HG03565 (cell line): ENCODE data around the gene SPON2.

Experiments
- ATAC-seq: cut with Tn5 transposase; IDR thresholded peaks from one replicate; pipeline ENCODE4 v1.9.1; 2021; ENCODE audit warnings: mild to moderate bottlenecking, moderate library complexity; ENCODE audit not compliant: unreplicated experiment

Gene SPON2

DNA sequence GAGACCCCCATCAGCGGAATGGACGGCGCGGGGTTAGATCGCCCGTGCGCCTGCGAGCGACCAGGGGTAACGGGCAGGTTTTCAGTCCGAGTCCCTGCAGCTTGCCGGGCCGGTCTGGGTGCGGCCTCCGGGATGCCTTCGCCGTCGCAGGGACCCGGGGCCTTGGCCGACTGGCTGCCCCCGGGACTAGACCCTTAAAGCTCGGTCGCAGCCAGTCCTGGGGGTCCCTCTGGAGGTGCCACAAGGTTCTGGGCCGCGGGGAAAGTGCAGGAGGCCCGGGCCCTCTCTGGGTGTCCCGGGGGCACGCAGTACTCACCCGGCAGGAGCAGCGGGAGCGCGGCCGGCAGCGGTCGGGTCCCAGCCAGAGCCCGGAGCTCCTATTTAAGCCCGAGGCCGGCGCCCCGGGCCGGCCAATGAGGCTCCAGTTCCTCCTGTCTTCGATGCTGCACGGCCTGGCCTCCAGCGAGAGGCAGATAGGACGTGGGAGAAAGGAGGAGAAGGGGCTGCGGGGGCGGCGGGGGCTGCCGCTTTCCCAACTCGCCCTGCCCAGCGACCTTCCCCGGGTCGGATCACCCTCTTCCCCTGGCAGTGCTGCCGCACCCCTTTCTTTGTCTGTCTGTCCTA, at the start of gene SPON2:
Gene SPON2, minus strand, starts transcription at position 356 of the 624 bp plus-strand sequence.
- ATAC-seq: no peak

DNA sequence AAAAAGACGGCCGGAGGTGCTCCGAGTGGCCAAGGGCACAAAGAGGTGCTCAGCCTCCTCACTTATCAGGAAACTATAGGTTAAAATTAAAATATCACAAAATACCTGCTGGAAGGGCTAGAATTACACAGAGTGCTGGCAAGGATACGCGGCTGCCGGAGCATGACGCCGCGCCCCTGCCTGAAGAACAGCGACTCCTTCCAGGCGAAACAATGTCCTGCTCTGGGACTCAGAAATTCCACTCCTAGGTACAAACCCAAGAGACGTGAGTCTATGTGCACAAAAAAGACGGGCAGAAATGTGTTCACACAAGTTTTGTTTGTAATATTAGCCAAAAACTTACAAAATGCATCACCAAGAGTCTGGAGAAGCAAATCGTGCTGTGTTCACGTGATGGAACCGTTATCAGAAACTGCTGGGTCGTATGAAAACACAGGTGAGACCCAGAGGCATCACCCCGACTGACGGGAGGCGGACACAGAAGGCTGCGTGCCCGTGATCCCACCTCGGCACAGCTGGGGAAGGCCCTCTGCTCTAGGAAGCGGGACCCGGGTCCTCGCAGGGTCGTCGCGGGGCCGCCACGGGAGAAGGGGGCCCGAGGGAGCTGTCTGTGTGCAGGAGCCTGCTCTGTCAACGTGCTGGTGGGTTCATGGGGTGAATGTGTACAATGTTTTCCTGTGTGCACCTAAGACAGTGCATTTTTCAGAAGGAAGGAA, 48.9 kb upstream of the SPON2 start:
- ATAC-seq: no peak

DNA sequence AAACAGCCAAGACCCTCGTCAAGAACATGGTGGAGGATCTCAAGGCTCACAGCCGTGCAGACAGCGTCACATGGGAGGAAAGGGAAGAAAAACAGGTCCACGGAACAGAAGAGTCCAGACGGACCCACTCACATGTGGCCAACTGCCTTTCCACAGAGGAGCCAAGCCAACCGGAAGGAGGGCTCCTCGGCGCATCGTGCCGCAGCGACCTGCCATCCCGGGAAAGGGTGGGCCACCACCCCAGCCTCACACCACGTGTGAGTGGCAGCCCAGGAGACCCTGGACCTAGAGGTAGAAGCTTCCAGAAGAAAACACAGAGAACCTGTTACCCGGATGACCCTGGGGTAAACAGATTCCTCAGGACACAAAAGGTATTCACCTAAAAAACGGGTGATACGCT, 48.2 kb upstream of the SPON2 start:
- ATAC-seq: no peak

DNA sequence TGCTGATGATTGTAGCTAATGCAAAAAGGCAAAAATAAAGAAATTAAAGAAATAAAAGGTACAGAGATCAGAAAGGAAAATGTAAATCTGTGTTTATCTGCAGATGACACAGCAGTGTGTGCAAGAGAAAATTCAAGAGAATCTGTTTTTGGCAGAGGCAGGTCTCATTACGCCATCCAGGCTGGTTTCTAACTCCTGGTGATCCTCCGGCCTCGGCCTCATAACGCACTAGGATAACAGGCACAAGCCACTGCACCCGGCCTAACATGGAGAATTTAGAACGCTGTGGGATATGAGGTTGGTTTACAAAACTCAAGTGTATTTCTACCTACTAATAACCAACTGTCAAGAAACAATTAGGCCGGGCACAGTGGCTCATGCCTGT, 47.2 kb upstream of the SPON2 start:
- no peak for ATAC-seq

DNA sequence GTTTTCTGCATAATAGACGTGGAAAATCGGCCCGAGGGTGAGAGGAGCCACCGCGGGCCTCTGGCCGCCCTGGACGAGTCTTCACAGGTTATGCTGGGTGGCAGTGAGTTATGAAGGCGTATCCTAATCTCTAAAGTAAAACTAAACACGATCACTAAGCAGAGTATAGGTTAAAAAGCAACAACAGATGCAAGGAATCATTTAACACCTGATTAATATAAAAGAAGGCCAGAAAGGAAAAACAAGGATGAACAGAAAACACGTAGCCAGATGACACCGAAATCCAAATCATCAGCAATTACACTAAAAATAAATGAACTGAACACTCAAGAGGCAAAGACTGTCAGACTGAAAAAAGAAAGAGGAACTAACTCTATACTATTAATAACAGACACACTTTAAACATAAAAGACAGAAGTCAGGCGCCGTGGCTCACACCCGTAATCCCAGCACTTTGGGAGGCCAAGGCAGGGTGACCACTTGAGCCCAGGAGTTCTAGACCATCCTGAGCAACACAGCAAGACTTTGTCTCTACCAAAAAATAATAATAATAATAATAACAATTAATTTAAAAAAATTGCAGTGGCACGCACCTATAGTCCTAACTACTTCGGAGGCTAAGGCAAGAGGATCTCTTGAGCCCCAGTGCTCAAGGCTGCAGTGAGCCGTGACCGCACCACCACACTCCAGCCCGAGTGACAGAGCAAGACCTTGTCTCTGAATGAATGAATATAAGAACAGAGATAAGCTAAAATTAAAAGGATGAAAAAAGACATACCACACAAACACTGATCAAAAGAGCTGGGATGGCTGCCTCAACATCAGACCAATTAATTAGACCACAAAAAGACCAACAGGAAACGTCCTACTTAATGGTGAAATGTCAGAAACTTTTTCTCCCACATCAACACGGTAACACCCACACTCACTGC, 46.5 kb upstream of the SPON2 start:
- ATAC-seq: peak; percentile 53

DNA sequence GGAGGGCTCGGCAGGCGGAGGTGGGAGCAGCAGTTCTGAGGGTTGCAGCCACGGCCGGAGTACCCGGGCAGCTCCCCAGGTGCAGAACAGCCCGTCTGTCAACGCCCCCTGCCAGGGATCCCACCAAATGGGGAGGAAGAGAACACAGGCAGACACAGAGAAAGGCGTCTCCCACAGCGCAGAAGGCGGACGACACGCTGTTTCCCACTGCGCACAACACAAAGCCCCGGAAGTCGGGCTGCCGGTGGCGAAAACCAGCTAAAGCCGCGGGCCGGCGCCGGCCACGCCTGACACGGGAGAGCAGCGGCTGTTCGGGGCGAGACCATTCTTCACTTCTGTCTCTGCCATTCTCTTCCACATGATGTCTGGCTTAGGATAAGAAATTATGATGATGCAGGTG, 45.0 kb upstream of the SPON2 start:
- no peak for ATAC-seq

DNA sequence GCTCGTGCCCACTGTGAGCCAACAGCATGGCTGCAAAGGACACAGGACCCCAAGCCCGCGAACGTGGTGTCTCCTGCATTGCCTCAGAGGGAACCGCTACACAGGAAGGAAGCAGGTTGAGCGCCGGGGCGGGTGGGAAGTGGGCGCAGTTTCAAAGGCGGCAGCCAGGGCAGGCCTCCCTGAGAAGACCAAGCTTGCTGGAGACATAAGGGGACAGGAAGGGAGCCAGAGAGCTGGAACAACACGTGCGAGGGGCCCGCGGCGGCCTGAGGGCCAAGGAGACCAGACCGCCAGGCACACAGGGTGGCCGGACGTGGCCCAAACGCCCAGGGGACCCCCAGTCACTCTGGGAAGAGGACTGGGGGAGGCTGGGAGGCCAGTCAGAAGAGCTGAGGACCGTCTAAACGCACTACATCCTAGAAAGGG, 44.5 kb upstream of the SPON2 start:
- ATAC-seq: no peak

DNA sequence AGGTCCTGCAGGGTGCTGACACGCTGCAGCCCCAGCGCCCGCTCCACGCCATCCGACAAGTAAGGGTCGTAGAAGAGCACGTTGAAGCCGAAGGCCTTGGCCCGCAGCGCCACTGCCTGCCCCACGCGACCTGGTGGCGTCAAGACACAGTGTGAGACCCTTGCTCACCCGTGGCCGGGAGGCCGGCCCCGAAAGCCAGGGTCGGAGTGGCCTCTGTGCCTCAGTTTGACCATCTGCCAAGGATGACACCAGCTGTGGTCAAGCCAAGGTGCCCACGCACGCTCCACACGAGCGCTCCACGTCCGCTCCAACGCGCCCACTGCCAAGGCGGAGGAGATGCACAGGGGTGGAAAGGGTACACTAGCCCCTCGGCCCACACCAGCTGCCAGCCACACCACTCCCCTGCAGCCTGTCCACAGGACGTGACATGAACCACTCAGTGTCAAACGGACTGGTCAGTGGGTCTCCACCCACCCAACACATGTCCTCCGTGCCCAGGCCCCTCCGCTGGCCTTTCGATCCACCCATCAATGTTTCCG, 43.8 kb upstream of the SPON2 start:
- no peak for ATAC-seq

DNA sequence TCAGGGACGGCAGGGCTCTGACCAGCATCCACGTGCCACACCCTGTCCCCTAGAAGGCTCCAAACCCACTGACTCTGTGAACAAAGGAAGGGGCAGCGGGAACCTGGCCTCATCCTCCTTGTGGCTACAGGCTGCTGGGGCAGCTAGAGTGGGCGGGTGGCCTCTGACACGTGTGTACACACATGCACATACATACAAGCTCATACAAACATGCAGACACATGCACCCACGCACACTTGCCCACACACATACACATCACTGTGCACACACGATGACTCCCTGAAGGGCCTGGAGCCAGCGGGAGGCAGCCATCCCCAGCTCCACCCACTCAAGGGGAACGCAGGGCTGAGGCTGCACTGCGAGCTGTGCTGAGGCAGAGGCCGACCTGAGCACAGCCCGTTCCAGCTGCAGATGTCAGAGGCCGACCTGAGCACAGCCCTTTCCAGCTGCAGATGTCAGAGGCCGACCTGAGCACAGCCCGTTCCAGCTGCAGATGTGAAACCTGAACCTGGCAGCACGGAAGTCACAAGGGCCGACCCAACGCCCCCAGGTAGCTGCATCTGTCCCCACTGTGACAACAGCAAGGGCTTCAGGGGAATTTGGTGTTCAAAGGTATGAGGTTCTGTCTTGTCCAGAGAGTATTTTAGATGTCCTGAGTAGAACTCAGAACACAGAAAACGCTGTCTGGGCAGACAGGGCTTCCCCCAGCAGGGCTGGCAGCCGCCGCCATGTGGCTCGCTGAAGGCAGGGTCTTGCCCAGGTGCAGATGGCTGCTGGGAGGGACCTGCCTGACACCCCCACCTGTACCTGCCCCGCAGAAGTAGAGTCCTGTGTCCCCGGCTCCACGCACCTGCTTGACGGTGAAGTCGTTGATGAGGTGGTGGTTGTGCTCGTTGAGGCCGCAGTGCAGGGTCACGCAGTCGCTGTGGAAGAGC, 43.0 kb upstream of the SPON2 start:
- peak; percentile 37 for ATAC-seq

DNA sequence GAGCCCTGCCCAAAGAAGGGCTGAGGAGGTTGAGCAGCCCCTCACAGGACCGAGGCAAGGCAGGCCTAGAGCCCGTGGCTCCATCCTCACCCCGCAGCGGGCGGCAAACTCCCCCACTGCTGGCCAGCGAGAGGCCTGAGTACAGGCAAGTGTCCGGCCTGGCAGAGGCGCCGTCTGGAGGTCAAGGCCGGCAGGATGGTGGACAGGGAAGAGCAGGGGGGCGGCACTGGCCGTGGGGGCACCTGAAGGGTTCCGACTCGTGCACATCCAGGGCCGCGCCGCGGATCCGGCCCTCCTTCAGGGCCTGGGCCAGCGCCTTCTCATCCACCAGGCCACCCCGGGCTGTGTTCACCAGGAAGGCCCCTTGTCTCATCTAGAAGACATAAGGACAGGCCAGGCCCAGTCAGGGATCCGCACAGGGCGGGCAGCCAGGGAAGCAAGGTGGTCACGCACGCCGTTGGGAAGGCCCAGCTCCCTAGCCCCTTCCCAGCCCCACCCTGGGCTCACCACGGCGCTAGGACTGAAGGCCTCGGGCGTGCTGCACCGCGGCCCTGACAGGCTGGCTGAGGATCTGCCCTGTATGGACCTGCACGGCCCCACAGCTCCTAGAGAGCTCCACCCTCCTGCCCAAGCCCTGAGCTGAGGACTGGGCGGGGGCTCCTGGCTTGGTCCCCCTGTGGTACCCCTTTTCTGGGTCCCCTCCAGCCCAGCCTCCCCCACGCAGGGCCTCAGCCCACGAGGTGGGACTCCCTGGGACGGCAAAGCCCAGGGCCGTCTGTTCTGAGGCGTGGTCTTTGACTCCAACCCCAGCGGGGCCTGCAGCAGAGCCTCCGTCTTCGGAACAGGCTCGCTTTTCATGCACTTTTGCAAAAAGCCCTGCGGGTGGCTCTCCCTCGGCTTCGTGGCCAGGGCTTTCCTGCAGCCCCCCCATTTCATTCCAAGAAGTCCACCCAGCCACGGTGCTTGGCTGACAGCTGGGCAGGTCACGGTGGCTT, 42.0 kb upstream of the SPON2 start:
- ATAC-seq: no peak

DNA sequence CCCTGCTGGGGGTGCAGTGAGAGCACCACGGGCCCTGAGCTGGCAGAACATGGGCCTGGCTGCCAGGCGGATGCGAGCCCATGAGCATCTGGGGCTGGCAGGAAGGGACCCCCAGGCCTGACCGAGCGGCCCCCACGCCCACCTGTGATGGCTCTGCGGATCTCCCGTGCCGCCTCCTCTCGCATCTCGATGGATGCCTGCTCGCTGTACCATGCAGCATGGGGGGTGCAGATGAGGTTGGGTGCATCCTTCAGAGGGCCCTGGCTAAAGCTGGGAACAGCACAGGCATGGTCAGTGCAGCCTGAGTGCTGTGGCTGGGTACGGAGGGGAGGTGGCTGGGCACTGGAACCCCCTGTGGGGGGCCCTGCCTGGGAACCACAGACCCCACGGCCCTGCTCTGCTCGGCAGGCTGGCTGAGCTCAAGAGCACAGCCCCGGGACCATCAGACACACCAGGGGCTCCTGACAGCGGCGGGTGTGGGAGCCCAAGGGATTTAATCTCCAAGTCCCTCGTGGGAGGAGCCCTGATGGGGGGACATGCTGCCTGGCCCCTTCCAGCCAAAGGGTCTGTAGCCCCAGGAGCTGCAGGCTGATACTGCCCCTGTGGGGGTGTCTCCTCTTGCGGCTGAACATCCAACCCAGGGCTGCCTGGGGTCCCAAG, 41.1 kb upstream of the SPON2 start:
- no peak for ATAC-seq

DNA sequence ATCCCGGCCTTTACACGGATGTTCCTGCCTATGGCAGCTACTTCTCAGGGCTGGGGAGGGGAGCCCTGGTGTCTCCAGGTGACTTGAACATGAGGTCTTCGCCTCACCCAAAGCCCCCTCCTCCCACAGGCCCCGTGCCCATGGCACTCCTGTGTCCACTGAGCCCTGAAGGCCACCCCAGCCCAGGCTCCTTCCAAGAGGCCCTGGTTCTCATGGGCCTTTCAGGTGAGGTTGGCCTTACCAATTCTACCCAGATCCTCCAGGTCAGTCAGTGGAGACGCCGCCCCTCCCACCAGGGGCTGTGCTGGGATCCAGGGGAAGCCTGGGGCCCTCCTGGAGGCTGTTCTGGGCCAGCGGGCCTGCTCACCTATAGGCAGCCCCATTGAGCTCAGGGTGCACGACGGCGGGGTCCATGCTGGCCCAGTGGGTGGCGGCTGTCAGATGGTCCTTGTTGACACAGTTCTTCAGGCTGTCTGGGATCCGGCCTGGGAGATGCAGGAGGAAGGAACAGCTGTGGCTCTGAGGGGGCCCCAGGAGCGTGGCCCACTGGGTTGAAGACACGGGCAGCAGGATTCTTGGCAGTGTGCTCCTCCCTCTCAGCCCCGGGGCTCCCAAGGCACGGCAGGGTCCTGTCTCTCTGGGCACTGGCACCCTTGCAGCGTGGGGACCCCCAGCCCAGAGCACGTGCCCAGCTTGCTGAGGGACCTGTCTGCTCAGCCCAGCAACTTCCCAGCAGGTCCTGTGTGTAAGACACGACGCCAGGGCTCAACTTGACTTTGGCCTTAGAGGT, 40.4 kb upstream of the SPON2 start:
- no peak for ATAC-seq

DNA sequence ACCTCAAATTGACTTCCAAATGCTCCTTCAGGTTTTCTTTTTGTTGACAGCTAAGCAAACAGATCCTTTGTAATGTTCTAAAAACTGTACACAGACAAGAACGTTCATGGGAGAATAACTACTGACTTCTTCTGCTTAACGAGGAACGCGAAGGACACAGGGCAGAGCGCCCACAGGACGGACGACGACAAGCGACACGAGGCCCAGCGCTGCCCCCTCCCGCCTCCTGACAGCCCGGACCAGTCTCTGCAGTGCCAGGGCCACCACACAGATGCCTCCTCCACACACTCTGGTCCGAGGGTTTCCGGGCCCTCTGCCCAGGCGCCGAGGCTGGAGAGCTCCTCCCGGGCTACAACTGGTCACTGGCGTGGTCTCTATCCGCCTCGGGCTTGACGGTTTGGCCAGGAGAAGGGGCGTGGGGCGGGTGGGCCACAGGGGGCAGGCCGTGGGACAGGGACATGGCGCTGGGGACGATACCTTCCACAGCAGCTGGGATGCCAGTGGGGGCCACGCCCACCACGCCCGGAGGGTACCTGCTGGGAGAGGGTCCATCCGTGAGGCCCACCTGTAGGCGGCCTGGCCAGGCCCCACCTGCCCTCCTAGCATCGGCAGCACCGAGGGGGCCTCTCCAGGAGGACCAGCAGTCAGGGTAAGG, 39.6 kb upstream of the SPON2 start:
- no peak for ATAC-seq

DNA sequence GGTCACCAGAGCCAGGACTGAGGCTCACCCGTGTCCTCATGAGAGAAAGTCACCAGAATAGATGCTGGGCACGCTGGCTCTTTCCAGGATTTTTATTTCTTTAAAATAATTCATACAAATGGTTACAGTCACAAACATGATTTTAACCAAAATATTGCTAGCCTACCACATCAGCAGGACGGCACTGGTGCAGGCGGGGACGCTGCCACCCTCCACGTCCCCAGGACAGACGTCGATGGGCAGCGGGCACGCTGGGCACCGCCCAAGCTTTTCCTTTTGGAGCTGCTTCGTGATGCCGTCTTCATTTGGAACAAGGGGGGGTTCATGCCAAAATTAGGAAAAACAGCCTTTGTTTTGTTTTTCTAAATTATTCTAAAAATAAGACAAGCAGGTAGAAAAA, 39.0 kb upstream of the SPON2 start:
- ATAC-seq: no peak

DNA sequence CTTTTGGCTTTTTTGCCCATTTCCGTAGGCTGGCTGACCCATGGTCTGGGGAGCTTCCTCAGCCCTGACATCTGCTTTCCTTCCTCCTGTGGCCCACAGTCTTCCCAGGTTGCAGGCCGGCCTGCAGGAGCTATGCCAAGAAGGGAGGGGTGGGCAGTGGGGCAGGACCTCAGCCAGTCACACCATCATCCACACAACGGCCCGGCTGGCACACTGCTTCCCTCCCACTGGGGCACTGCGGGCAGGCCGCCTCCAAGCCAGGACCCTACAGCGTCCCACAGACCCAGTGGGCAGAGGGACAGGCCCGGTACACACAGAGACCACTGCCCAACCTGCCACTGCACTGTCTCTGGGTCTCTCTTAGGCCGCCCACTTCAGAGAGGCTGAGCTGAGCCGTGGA, 38.6 kb upstream of the SPON2 start:
- ATAC-seq: no peak

DNA sequence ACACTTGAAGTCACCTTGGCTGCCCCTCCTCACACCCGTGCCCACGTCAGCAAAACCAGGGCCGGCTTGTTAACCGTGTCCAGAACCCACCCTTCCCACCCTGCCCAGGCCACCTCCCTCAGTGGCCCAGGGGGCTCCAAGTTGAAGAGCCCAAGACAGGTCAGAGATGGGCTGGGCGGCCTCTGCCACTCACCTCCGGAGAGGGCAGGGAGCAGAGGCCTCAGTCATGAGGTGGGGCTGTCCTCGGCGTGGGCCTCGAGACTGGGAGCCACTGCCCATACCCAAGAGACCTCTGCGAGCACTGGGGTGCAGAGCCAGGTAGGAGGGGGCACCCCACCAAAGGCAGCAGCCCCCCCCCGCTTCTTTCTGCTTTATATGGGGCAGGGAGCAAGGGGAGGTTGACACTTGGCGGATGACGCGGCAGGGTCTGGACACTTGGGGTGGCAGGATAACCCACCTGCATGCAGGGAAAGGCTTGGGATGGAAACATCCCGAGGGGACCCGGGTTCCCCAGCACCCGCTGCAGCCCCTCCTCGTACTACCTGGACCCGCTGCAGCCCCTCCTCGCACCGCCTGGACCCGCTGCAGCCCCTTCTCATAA, 38.0 kb upstream of the SPON2 start:
- no peak for ATAC-seq

DNA sequence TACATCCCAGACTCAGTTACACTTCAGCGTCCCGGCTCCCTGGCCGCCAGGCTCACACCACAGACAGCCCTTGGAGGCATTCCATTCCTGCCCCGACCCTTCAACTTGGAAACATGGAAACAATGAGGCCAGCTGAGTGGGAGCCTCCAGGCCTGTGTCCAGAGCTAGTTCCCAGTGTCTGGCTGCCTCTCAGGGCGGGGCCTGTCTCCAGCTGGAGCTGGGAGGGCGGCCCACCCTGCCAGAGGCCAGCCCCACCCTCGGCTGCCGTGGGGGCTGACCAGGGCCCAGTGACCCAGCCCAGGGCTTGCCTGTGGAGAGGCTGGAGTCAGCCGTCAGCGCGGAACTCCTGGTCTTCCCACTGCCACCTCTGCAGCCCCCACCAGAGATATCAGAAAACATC, 37.4 kb upstream of the SPON2 start:
- no peak for ATAC-seq
